Astrocyte (in vitro differentiated cells and primary cell): ENCODE measurements around the gene TMEM191C. TPM values are rescaled to one million over a fixed set of nuclear protein-coding genes. Genes with fewer than 3 reads are reported as not detected.

Experiments used
- DNase-seq: peaks from one replicate; pipeline ENCODE4 v3.0.0-alpha.2; 2010; ENCODE audit warnings: low read depth
- FAIRE-seq: peaks from 2 replicates; lab custom pipeline; 2011; peaks lifted over from hg19 to GRCh38; lab: Jason Lieb, UNC
- H2AFZ ChIP-seq: 2 replicates; pipeline ENCODE4 v1.6.0; 2012; ENCODE audit warnings: low read depth, low read length, inconsistent platforms
- H3K27ac ChIP-seq: 2 replicates; pipeline ENCODE4 v1.5.1; 2011; ENCODE audit warnings: low read depth, low read length, inconsistent platforms
- H3K27me3 ChIP-seq: 2 replicates; pipeline ENCODE4 v1.6.0; 2011; ENCODE audit warnings: low read length, inconsistent platforms; ENCODE audit not compliant: insufficient read depth
- H3K36me3 ChIP-seq: 2 replicates; pipeline ENCODE4 v1.5.1; 2011; ENCODE audit warnings: low read length, inconsistent platforms; ENCODE audit not compliant: insufficient read depth
- H3K4me1 ChIP-seq: 2 replicates; pipeline ENCODE4 v1.5.1; 2011; ENCODE audit warnings: low read length, inconsistent platforms; ENCODE audit not compliant: insufficient read depth
- H3K4me2 ChIP-seq: 2 replicates; pipeline ENCODE4 v1.6.0; 2012; ENCODE audit warnings: low read length, inconsistent platforms
- H3K4me3 ChIP-seq: 2 replicates; pipeline ENCODE4 v1.5.1; 2011; ENCODE audit warnings: low read depth, mild to moderate bottlenecking, low read length, inconsistent platforms; ENCODE audit not compliant: insufficient read depth
- H3K79me2 ChIP-seq: 2 replicates; pipeline ENCODE4 v1.6.0; 2012; ENCODE audit warnings: mild to moderate bottlenecking, low read length, inconsistent platforms; ENCODE audit not compliant: insufficient read depth
- H3K9ac ChIP-seq: 2 replicates; pipeline ENCODE4 v1.6.0; 2012; ENCODE audit warnings: mild to moderate bottlenecking, low read length, inconsistent platforms
- H3K9me3 ChIP-seq: 2 replicates; pipeline ENCODE4 v1.5.1; 2012; ENCODE audit warnings: low read depth, mild to moderate bottlenecking, low read length, inconsistent platforms; ENCODE audit not compliant: insufficient read depth
- H4K20me1 ChIP-seq: 2 replicates; pipeline ENCODE4 v1.6.0; 2012; ENCODE audit warnings: low read length, inconsistent platforms; ENCODE audit not compliant: insufficient read depth
- H3K27ac Mint-ChIP-seq: one replicate; pipeline ENCODE4 v1.8.0; 2021; ENCODE audit warnings: mild to moderate bottlenecking, mixed read lengths; ENCODE audit not compliant: unreplicated experiment
- H3K27me3 Mint-ChIP-seq: one replicate; pipeline ENCODE4 v1.8.0; 2021; ENCODE audit warnings: low read depth, mixed read lengths; ENCODE audit not compliant: unreplicated experiment
- H3K36me3 Mint-ChIP-seq: one replicate; pipeline ENCODE4 v1.8.0; 2021; ENCODE audit warnings: low read depth, mixed read lengths; ENCODE audit not compliant: unreplicated experiment
- H3K4me1 Mint-ChIP-seq: one replicate; pipeline ENCODE4 v1.8.0; 2021; ENCODE audit warnings: low read depth, mixed read lengths; ENCODE audit not compliant: unreplicated experiment
- H3K4me3 Mint-ChIP-seq: one replicate; pipeline ENCODE4 v1.8.0; 2021; ENCODE audit warnings: mild to moderate bottlenecking, moderate library complexity, mixed read lengths; ENCODE audit not compliant: unreplicated experiment
- H3K9me3 Mint-ChIP-seq: one replicate; pipeline ENCODE4 v1.8.0; 2021; ENCODE audit warnings: mild to moderate bottlenecking, mixed read lengths; ENCODE audit not compliant: unreplicated experiment
- EZH2 ChIP-seq: IDR thresholded peaks from 2 replicates; pipeline ENCODE4 v1.6.1; 2012; ENCODE audit warnings: mild to moderate bottlenecking, low read length, inconsistent platforms; ENCODE audit not compliant: insufficient read depth
- total RNA-seq: library from RNA; stranded (reverse); gene quantifications from 2 replicates; pipeline ENCODE4 v1.2.1, GENCODE V29; 2021
- TF ChIP-seq, protein P1 (sequence below): IDR thresholded peaks from 2 replicates; pipeline ENCODE4 v1.5.1; 2011; ENCODE audit warnings: low read depth, mild to moderate bottlenecking, inconsistent platforms, low read length, moderate library complexity; ENCODE audit not compliant: insufficient read depth

Gene TMEM191C
- total RNA-seq, 1 donor from 2014 or later = 3.4 TPM

DNA sequence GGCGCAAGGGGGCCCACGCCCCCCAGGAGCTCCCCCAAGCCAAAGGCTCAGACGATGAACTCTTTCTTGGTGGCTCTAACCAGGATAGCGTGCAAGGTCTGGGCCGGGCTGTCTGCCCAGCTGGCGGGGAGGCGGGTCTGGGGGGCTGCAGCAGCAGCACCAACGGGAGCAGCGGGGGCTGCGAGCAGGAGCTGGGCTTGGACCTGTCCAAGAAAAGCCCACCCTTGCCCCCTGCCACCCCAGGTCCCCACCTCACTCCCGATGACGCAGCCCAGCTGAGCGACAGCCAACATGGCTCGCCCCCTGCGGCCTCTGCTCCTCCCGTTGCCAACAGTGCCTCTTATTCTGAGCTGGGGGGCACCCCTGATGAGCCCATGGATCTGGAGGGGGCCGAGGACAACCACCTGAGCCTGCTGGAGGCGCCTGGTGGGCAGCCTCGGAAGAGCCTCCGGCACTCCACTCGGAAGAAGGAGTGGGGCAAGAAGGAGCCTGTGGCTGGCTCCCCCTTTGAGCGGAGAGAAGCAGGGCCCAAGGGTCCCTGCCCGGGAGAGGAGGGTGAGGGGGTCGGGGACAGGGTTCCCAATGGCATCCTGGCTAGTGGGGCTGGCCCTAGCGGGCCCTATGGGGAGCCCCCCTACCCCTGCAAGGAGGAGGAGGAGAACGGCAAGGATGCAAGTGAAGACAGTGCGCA lies 21.6 kb upstream of the TMEM191C start:
- H3K27ac Mint-ChIP-seq = no peak overlapping the region
- Histone ChIP-seq H3K79me2 (peaks cover 18% of the 10 kb centered on the region), H4K20me1 (peaks cover 59% of the 10 kb centered on the region), H3K36me3 (no peaks in the 10 kb centered on the region), H3K4me2 (no peak overlapping the region), H3K4me1 (no peaks in the 10 kb centered on the region), H3K27ac (no peak overlapping the region), H3K4me3 (no peak overlapping the region), H3K27me3 (no peaks in the 10 kb centered on the region), H3K9me3 (no peaks in the 10 kb centered on the region), H2AFZ (no peak overlapping the region), H3K9ac (no peak overlapping the region)
- DNase-seq = no peak
- H3K36me3 Mint-ChIP-seq = peaks cover 8% of the 10 kb centered on the region
- peaks cover 2% of the 10 kb centered on the region for H3K4me1 Mint-ChIP-seq
- no peak for TF ChIP-seq EZH2
- no peaks in the 10 kb centered on the region for H3K27me3 Mint-ChIP-seq
- no peak for FAIRE-seq
- H3K4me3 Mint-ChIP-seq = no peak overlapping the region
- no peaks in the 10 kb centered on the region for H3K9me3 Mint-ChIP-seq

DNA sequence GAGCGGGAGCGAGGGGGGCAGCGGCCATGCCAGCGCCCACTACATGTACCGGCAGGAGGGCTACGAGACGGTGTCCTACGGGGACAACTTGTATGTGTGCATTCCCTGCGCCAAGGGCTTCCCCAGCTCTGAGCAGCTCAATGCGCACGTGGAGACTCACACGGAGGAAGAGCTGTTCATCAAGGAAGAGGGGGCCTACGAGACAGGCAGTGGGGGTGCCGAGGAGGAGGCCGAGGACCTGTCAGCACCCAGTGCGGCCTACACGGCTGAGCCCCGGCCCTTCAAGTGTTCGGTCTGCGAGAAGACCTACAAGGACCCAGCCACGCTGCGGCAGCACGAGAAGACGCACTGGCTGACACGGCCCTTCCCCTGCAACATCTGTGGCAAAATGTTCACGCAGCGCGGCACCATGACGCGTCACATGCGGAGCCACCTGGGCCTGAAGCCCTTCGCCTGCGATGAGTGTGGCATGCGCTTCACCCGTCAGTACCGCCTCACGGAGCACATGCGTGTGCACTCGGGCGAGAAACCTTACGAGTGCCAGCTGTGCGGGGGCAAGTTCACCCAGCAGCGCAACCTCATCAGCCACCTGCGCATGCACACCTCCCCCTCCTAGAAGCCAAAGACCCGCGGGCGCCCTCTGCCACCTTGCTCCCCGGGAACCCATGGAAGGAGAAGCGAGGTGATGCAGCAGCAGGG lies 20.9 kb upstream of the TMEM191C start:
- Histone ChIP-seq H3K9ac (no peak overlapping the region), H3K79me2 (peaks cover 18% of the 10 kb centered on the region), H3K27me3 (no peaks in the 10 kb centered on the region), H3K4me3 (no peak overlapping the region), H2AFZ (no peak overlapping the region), H3K36me3 (no peaks in the 10 kb centered on the region), H3K4me2 (no peak overlapping the region), H3K27ac (no peak overlapping the region), H3K4me1 (no peaks in the 10 kb centered on the region), H4K20me1 (peaks cover 65% of the 10 kb centered on the region), H3K9me3 (no peaks in the 10 kb centered on the region)
- Mint-ChIP-seq H3K36me3 (peaks cover 8% of the 10 kb centered on the region), H3K4me3 (no peak overlapping the region), H3K9me3 (no peaks in the 10 kb centered on the region), H3K27ac (no peak overlapping the region), H3K27me3 (no peaks in the 10 kb centered on the region), H3K4me1 (peaks cover 2% of the 10 kb centered on the region)
- DNase-seq (no peak), FAIRE-seq (no peak)
- no peak for TF ChIP-seq EZH2
- TF ChIP-seq, protein P1, sequence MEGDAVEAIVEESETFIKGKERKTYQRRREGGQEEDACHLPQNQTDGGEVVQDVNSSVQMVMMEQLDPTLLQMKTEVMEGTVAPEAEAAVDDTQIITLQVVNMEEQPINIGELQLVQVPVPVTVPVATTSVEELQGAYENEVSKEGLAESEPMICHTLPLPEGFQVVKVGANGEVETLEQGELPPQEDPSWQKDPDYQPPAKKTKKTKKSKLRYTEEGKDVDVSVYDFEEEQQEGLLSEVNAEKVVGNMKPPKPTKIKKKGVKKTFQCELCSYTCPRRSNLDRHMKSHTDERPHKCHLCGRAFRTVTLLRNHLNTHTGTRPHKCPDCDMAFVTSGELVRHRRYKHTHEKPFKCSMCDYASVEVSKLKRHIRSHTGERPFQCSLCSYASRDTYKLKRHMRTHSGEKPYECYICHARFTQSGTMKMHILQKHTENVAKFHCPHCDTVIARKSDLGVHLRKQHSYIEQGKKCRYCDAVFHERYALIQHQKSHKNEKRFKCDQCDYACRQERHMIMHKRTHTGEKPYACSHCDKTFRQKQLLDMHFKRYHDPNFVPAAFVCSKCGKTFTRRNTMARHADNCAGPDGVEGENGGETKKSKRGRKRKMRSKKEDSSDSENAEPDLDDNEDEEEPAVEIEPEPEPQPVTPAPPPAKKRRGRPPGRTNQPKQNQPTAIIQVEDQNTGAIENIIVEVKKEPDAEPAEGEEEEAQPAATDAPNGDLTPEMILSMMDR = no peak

DNA sequence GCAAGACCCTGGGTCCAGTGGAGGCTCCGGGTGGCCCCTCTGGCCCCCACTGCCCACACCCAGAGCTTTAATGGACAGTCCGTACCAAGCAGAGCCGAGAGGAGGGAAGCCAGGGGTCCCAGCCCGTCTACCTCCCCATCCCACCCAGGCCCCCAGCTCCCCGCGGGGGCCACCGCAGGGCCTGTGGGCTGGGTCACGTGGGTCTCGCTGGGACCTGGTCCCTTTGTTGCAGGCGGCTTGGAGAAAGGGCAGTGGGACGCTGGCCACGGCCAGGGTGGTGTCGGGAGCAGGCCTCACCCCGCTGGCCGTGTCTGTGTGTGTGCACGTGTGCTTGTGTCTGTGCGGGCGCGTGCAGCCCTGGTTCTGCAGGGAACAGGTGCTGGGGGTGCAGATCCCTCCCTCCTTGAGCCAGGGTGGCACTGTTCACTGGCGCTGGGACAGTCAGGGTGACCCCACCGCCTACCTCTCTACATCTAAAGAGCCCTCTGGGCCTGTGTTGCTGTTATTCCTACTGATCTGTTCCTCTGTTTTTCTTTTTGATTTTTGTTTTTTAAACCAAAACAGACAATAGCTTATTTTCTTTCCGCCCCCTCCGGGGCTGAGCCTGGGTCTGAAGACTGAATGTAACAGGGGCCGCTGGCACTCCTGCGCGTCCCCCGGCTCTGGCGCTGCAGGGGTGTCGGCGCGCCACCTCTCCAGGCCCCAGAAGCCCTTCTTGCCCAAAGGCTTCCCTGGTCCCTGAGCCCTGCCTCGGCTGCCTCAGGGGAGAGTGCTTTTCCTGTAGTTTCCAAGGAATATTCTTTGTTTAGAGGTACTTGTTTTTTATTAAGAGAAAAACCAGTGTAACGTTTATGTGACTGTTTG lies 20.1 kb upstream of the TMEM191C start:
- H4K20me1 ChIP-seq = peaks cover 71% of the 10 kb centered on the region
- Mint-ChIP-seq H3K27ac (no peak overlapping the region), H3K4me1 (peaks cover 2% of the 10 kb centered on the region), H3K36me3 (peaks cover 8% of the 10 kb centered on the region), H3K27me3 (no peaks in the 10 kb centered on the region), H3K4me3 (no peak overlapping the region), H3K9me3 (no peaks in the 10 kb centered on the region)
- H3K79me2 ChIP-seq = peaks cover 18% of the 10 kb centered on the region
- no peak overlapping the region for H2AFZ ChIP-seq
- H3K27ac ChIP-seq = no peak overlapping the region
- FAIRE-seq (no peak), DNase-seq (no peak)
- no peaks in the 10 kb centered on the region for H3K4me1 ChIP-seq
- H3K36me3 ChIP-seq = no peaks in the 10 kb centered on the region
- H3K9ac ChIP-seq = no peak overlapping the region
- TF ChIP-seq, protein P1 = no peak
- TF ChIP-seq EZH2 = no peak
- no peak overlapping the region for H3K4me3 ChIP-seq
- H3K9me3 ChIP-seq = no peaks in the 10 kb centered on the region
- H3K4me2 ChIP-seq = no peak overlapping the region
- H3K27me3 ChIP-seq = no peaks in the 10 kb centered on the region
